HFFc6 (cell line): ENCODE measurements around the gene ITPR1. TPM values are rescaled to one million over a fixed set of nuclear protein-coding genes. Genes with fewer than 3 reads are reported as not detected.

Source experiments
- DNase-seq: peaks from one replicate; pipeline ENCODE4 v3.0.0-alpha.2; 2018
- H3K27ac Mint-ChIP-seq: 2 replicates; pipeline ENCODE4 v1.8.0; 2020; ENCODE audit warnings: mild to moderate bottlenecking, mixed read lengths
- H3K27me3 Mint-ChIP-seq: 2 replicates; pipeline ENCODE4 v1.8.0; 2021; ENCODE audit warnings: mild to moderate bottlenecking, moderate library complexity, mixed read lengths; ENCODE audit not compliant: insufficient read depth
- H3K36me3 Mint-ChIP-seq: 2 replicates; pipeline ENCODE4 v1.8.0; 2021; ENCODE audit warnings: low read depth, mixed read lengths
- H3K4me1 Mint-ChIP-seq: 2 replicates; pipeline ENCODE4 v1.8.0; 2020; ENCODE audit warnings: low read depth, mixed read lengths
- H3K4me3 Mint-ChIP-seq: 2 replicates; pipeline ENCODE4 v1.8.0; 2020; ENCODE audit warnings: mild to moderate bottlenecking, moderate library complexity, mixed read lengths
- H3K9me3 Mint-ChIP-seq: 2 replicates; pipeline ENCODE4 v1.8.0; 2020; ENCODE audit warnings: mild to moderate bottlenecking, mixed read lengths
- total RNA-seq, 6 experiments: library from RNA; stranded (reverse); fragmentation: NEBNext Ultra II Directional; extraction: Animal tissue kit (Norgen Biotek cat#: 25700); gene quantifications; 2 replicates in 1 of 6; 3 replicates in 5 of 6; pipeline ENCODE4 v1.2.3, GENCODE V29; 2021
- TF ChIP-seq, protein P1 (sequence below): fragments of 200-600 bp; sonication (generic); IDR thresholded peaks from 2 replicates; pipeline ENCODE4 v1.5.0; 2021; ENCODE audit warnings: antibody characterized with exemption, mild to moderate bottlenecking

The ITPR1 gene
- total RNA-seq, 6 experiments from 2014 or later, result 4.9 to 8.3 (median 6.1) TPM

DNA sequence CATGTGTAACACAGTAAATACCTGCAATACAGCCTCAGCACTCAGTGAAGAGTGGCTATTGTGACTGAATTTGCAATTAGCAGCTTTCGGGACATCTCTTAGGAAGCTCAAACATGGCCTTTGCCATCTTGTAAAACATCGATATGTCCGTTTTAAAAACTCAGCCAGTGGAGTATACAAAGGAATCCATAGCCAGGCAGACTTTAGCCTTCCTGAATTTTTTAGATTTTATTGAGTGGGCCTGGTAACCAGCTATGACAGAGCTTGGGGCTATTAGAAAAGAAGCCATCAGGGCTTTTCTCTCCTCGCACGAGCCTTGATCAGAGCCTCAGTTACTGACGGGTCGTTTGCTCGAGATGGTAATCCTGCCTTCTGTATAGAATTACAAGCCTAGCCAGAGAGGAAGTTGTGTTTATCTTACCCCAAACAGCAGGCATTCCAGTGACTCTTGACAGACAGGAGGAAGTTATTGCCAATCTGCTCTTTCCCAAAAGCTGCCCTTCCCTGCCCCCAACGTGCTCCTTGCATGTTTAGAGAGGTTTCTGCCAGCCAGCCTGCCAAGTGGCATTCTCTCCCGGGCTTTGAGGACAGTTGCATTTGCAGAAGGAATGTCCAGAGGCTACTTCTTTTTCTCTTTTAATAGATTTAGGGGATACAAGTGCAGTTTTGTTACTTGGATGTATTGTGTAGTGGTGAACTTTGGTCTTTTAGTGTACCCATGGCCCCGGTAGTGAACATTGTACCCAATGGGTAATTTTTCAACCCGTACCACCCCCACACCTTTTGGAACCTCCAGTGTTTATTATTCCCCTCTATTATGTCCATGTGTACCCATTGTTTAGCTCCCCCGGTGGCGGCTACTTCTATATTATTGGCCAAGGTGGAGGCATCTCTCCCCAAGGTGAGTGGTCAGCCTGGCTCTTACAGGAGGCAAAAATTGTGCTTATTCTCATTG is 40.6 kb downstream of the ITPR1 start:
- TF ChIP-seq, protein P1, sequence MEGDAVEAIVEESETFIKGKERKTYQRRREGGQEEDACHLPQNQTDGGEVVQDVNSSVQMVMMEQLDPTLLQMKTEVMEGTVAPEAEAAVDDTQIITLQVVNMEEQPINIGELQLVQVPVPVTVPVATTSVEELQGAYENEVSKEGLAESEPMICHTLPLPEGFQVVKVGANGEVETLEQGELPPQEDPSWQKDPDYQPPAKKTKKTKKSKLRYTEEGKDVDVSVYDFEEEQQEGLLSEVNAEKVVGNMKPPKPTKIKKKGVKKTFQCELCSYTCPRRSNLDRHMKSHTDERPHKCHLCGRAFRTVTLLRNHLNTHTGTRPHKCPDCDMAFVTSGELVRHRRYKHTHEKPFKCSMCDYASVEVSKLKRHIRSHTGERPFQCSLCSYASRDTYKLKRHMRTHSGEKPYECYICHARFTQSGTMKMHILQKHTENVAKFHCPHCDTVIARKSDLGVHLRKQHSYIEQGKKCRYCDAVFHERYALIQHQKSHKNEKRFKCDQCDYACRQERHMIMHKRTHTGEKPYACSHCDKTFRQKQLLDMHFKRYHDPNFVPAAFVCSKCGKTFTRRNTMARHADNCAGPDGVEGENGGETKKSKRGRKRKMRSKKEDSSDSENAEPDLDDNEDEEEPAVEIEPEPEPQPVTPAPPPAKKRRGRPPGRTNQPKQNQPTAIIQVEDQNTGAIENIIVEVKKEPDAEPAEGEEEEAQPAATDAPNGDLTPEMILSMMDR, result no peak
- H3K4me1 Mint-ChIP-seq, result no peaks in the 10 kb centered on the region
- no peak for DNase-seq
- no peak overlapping the region for H3K27ac Mint-ChIP-seq
- peaks cover 4% of the 10 kb centered on the region; the same call in 1 of the 2 replicates for H3K9me3 Mint-ChIP-seq
- H3K27me3 Mint-ChIP-seq, result peaks cover 10% of the 10 kb centered on the region; the same call in 1 of the 2 replicates
- H3K4me3 Mint-ChIP-seq, result no peak overlapping the region
- no peaks in the 10 kb centered on the region for H3K36me3 Mint-ChIP-seq

DNA sequence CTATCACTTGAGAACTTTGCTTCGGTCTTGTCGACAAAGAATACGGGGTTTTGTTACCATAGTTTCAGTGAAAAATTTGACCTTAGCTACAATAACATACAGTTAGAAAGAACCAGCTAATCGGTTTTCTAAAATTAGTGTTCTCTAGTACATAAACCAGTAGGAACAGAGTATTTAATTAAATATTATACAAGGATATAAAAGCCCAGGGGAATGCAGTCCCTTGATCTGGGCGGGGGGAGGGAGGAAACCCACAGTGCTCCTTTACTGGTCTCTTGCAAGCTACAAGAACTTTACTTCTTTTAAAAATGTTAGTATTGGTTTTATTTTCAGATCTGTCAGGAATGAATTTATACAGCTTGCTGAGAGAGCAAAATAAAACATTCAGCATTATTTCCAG is 41.8 kb downstream of the ITPR1 start:
- TF ChIP-seq, protein P1, result no peak
- no peak for DNase-seq
- H3K4me1 Mint-ChIP-seq, result no peaks in the 10 kb centered on the region
- peaks cover 10% of the 10 kb centered on the region; the same call in 1 of the 2 replicates for H3K27me3 Mint-ChIP-seq
- no peak overlapping the region for H3K27ac Mint-ChIP-seq
- no peak overlapping the region for H3K4me3 Mint-ChIP-seq
- no peaks in the 10 kb centered on the region for H3K36me3 Mint-ChIP-seq
- peaks cover 4% of the 10 kb centered on the region; the same call in 1 of the 2 replicates for H3K9me3 Mint-ChIP-seq

DNA sequence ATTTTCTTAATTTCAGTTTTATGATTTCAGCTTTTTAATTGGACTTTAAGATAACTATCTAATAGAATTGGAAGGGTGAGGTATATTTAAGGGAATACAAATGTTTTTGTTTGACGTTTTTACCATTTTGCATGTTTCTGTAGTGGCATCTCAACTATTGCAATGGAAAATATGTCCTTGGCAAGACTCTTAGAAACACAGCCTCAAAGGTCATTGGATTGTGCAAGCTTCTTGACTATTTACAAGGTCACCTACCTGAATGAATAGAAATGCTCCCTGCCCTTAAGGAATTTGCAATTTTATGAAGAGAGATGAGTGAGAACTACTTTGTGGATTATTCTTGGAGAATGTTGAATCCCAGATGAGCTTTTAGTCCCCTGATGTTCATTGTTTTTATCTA is 43.1 kb downstream of the ITPR1 start:
- DNase-seq, result no peak
- H3K36me3 Mint-ChIP-seq, result no peaks in the 10 kb centered on the region
- peaks cover 4% of the 10 kb centered on the region; the same call in 1 of the 2 replicates for H3K9me3 Mint-ChIP-seq
- H3K27me3 Mint-ChIP-seq, result peaks cover 10% of the 10 kb centered on the region; the same call in 1 of the 2 replicates
- no peak overlapping the region for H3K4me3 Mint-ChIP-seq
- TF ChIP-seq, protein P1, result no peak
- no peaks in the 10 kb centered on the region for H3K4me1 Mint-ChIP-seq
- no peak overlapping the region for H3K27ac Mint-ChIP-seq

DNA sequence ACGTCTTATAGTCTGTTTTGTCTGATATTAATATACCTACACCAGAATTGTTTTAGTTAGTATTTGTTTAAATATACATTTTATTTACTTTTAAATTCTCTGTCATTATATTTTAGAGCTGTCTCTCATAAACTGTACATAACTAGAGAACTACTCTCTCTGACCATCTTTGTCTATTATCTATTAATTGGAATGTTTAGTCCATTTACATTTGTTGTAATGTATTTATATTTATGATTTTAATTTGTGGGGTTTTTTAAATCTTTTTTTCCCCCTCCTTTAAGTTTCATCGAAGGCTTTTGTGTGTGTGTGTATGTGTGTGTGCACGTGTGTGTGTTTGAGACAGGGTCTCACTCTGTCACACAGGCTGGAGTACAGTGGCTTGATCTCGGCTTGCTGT is 47.1 kb downstream of the ITPR1 start:
- TF ChIP-seq, protein P1, result no peak
- peaks cover 3% of the 10 kb centered on the region for H3K27me3 Mint-ChIP-seq
- no peak for DNase-seq
- no peaks in the 10 kb centered on the region for H3K4me1 Mint-ChIP-seq
- peaks cover 4% of the 10 kb centered on the region; the same call in 1 of the 2 replicates for H3K9me3 Mint-ChIP-seq
- H3K36me3 Mint-ChIP-seq, result no peaks in the 10 kb centered on the region
- no peak overlapping the region for H3K4me3 Mint-ChIP-seq
- H3K27ac Mint-ChIP-seq, result no peak overlapping the region

DNA sequence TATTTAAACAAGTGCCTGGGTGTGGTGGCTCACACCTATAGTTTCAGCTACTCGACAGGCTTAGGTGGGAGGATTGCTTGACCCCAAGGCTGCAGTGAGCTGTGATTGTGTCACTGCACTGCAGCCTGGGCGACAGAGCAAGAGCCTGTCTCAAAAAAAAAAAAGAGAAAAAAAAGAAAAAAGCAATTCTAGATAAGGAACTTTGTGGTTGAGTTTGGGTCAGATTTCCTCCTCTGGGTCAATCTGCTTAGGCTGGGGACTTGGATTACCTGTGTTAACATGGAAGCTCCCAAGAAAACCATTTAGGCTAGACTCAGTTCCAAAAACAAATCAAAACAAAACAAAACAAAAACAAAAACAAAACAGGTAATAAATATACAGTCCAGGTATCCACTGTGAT is 50.0 kb downstream of the ITPR1 start:
- Mint-ChIP-seq H3K27ac (no peak overlapping the region), H3K4me1 (no peaks in the 10 kb centered on the region), H3K27me3 (peaks cover 3% of the 10 kb centered on the region), H3K4me3 (no peak overlapping the region), H3K9me3 (no peaks in the 10 kb centered on the region), H3K36me3 (no peaks in the 10 kb centered on the region)
- no peak for DNase-seq
- TF ChIP-seq, protein P1, result no peak
